Measurements from ENCODE around the gene SORT1. TPM values are rescaled to one million over a fixed set of nuclear protein-coding genes. Genes with fewer than 3 reads are reported as not detected.

Gene SORT1
- total and polyA plus RNA-seq, 4 donors, result 39.0 to 135 (median 57.4) TPM

- no peaks in the 10 kb centered on the region for H3K27me3 ChIP-seq (ENCODE audit: control insufficient read depth in 3 of 3, insufficient read depth in 3 of 3, low read length in 2 of 3)
- WGBS, 2 donors, result 75 to 83% methylated on average over 7 of the region's 7 CpGs
- peak overlapping the region; percentile 61 to 98 for H3K27ac ChIP-seq (ENCODE audit: low read depth in 1 of 2, low read length in 1 of 2)
- H3K4me1 ChIP-seq (ENCODE audit: control insufficient read depth in 5 of 5, insufficient read depth in 5 of 5, low read length in 5 of 5), result peaks cover 6 to 60% (median 45%) of the 10 kb centered on the region in 5 donors
- ATAC-seq (ENCODE audit: insufficient read depth, low FRiP score) (no peak), DNase-seq (no peak)
- no peaks in the 10 kb centered on the region for H3K36me3 ChIP-seq (ENCODE audit: control insufficient read depth in 4 of 4, insufficient read depth in 4 of 4, low read length in 4 of 4)
- no peak for TF ChIP-seq CTCF (IDR thresholded peaks at IDR 0.05; ENCODE audit: control extremely low read depth, extremely low read depth)
- H3K9ac ChIP-seq (ENCODE audit: insufficient read depth in 1 of 2, low read length in 2 of 2), result no peak overlapping the region
- no peaks in the 10 kb centered on the region for H3K9me3 ChIP-seq (ENCODE audit: control insufficient read depth in 4 of 4, insufficient read depth in 3 of 4, low read length in 3 of 4)
- no peak overlapping the region for H3K4me3 ChIP-seq
Observed at GRCh38 chr1:109388884-109389637, 8.7 kb downstream of the SORT1 start.

GRCh38 chr1:109388208-109388711 lies 9.5 kb downstream of the SORT1 start:
- no peaks in the 10 kb centered on the region for H3K36me3 ChIP-seq (ENCODE audit: control insufficient read depth in 4 of 4, insufficient read depth in 4 of 4, low read length in 4 of 4)
- no peak for TF ChIP-seq CTCF (IDR thresholded peaks at IDR 0.05; ENCODE audit: control extremely low read depth, extremely low read depth)
- no peak overlapping the region for H3K9ac ChIP-seq (ENCODE audit: insufficient read depth in 1 of 2, low read length in 2 of 2)
- DNase-seq, result no peak
- peaks cover 6 to 54% (median 38%) of the 10 kb centered on the region in 5 donors for H3K4me1 ChIP-seq (ENCODE audit: control insufficient read depth in 5 of 5, insufficient read depth in 5 of 5, low read length in 5 of 5)
- no peak overlapping the region for H3K4me3 ChIP-seq
- peak overlapping the region in 1 of 2 donors; percentile 46 for H3K27ac ChIP-seq (ENCODE audit: low read depth in 1 of 2, low read length in 1 of 2)
- no peak for ATAC-seq (ENCODE audit: insufficient read depth, low FRiP score)
- H3K27me3 ChIP-seq (ENCODE audit: control insufficient read depth in 3 of 3, insufficient read depth in 3 of 3, low read length in 2 of 3), result no peaks in the 10 kb centered on the region
- no peaks in the 10 kb centered on the region for H3K9me3 ChIP-seq (ENCODE audit: control insufficient read depth in 4 of 4, insufficient read depth in 3 of 4, low read length in 3 of 4)
- whole genome bisulfite sequencing, 2 donors, result 96 to 98% methylated on average over 5 of the region's 5 CpGs

- no peak for TF ChIP-seq CTCF (IDR thresholded peaks at IDR 0.05; ENCODE audit: control extremely low read depth, extremely low read depth)
- Histone ChIP-seq H3K4me1 (ENCODE audit: control insufficient read depth in 5 of 5, insufficient read depth in 5 of 5, low read length in 5 of 5) (peaks cover 5 to 48% (median 20%) of the 10 kb centered on the region in 5 donors), H3K4me3 (no peak overlapping the region), H3K36me3 (ENCODE audit: control insufficient read depth in 4 of 4, insufficient read depth in 4 of 4, low read length in 4 of 4) (no peaks in the 10 kb centered on the region), H3K9ac (ENCODE audit: insufficient read depth in 1 of 2, low read length in 2 of 2) (no peak overlapping the region), H3K9me3 (ENCODE audit: control insufficient read depth in 4 of 4, insufficient read depth in 3 of 4, low read length in 3 of 4) (no peaks in the 10 kb centered on the region), H3K27me3 (ENCODE audit: control insufficient read depth in 3 of 3, insufficient read depth in 3 of 3, low read length in 2 of 3) (no peaks in the 10 kb centered on the region), H3K27ac (ENCODE audit: low read depth in 1 of 2, low read length in 1 of 2) (peak overlapping the region in 1 of 2 donors; percentile 71)
- 94 to 95% methylated on average over 2 of the region's 2 CpGs for WGBS, 2 donors
- no peak for DNase-seq
- no peak for ATAC-seq (ENCODE audit: insufficient read depth, low FRiP score)
Observed at GRCh38 chr1:109386054-109386717, 11.5 kb downstream of the SORT1 start.
